HCT116 (cell line): Measurements from ENCODE around the gene EME1. TPM values are rescaled to one million over a fixed set of nuclear protein-coding genes. Genes with fewer than 3 reads are reported as not detected.

Experiments
- ATAC-seq: fragments of 200-7000 bp; cut with Tn5 transposase; 2 replicates; pipeline ENCODE4 v1.9.1; 2020; ENCODE audit warnings: mild to moderate bottlenecking, moderate library complexity
- BruUV-seq: library from RNA; stranded (reverse); fragments of 400-500 nt; replicated peaks from 2 replicates; lab custom pipeline; 2021; lab: Mats Ljungman, UMichigan
- CTCF ChIA-PET: fragments of 300-600 bp; sonication (Branson Sonifier 250); formaldehyde crosslinking; loops from one replicate; lab custom pipeline; 2021; ENCODE audit warnings: antibody characterized with exemption; lab: Charles Lee
- POLR2A ChIA-PET: fragments of 300-600, 350-600 bp; sonication (Branson Sonifier 250); formaldehyde crosslinking; loops from one replicate; lab custom pipeline; 2021; ENCODE audit warnings: antibody characterized with exemption; lab: Charles Lee
- RAD21 ChIA-PET, 2 experiments: fragments of 300-600 bp; sonication (Branson Sonifier 250); formaldehyde crosslinking; loops; one replicate each; lab custom pipeline; 2023; ENCODE audit warnings: low total read pairs in 2 of 2; ENCODE audit not compliant: uncharacterized antibody in 2 of 2, unreplicated experiment in 2 of 2, low non-redundant PET in 1 of 2; lab: Charles Lee
- DNase-seq: peaks from one replicate; pipeline ENCODE4 v3.0.0-alpha.2; 2010; ENCODE audit warnings: low read depth, low spot score
- H2AFZ ChIP-seq: fragments of 200-600 bp; shearing (Covaris generic), sonication (generic); 2 replicates; pipeline ENCODE4 v1.6.1; 2017; ENCODE audit warnings: low read depth, mixed run types, mixed read lengths, antibody characterized with exemption, low read length; ENCODE audit not compliant: poor library complexity, severe bottlenecking
- H3K27ac ChIP-seq: 2 replicates; pipeline ENCODE4 v1.5.1; 2012; ENCODE audit warnings: low read depth, low read length
- H3K27me3 ChIP-seq: fragments of 200-600 bp; sonication (generic); 2 replicates; pipeline ENCODE4 v1.6.1; 2016; ENCODE audit warnings: mixed run types, low read length, mixed read lengths; ENCODE audit not compliant: insufficient read depth
- H3K36me3 ChIP-seq, 2 experiments: fragments of 200-500 bp in 1 of 2; fragments of 200-600 bp in 1 of 2; sonication (Bioruptor generic) in 1 of 2; sonication (generic) in 1 of 2; 2 replicates each; pipeline versions ENCODE4 v1.5.1 to v1.6.1; 2014 to 2016; ENCODE audit warnings: low read length in 2 of 2, inconsistent platforms in 1 of 2, mixed read lengths in 1 of 2, mixed run types in 1 of 2; ENCODE audit not compliant: insufficient read depth in 2 of 2, control insufficient read depth in 1 of 2
- H3K4me1 ChIP-seq, 2 experiments: fragments of 200-600 bp in 1 of 2; sonication (generic) in 1 of 2; 2 replicates each; pipeline versions ENCODE4 v1.5.1 to v1.6.1; 2012 to 2017; ENCODE audit warnings: low read length in 2 of 2, inconsistent platforms in 1 of 2, mild to moderate bottlenecking in 1 of 2, mixed read lengths in 1 of 2, mixed run types in 1 of 2, moderate library complexity in 1 of 2; ENCODE audit not compliant: insufficient read depth in 2 of 2, control insufficient read depth in 1 of 2
- H3K4me2 ChIP-seq: fragments of 200-600 bp; sonication (generic); 2 replicates; pipeline ENCODE4 v1.6.1; 2017; ENCODE audit warnings: mixed run types, low read length, mixed read lengths
- H3K4me3 ChIP-seq, 2 experiments: fragments of 200-600 bp in 1 of 2; sonication (generic) in 1 of 2; replicated peaks in 1 of 2; 2 replicates each; pipeline ENCODE4 v1.5.1; 2011 to 2016; ENCODE audit warnings: low read length in 2 of 2, control low read depth in 1 of 2, low read depth in 1 of 2, mild to moderate bottlenecking in 1 of 2, mixed read lengths in 1 of 2, mixed run types in 1 of 2
- H3K79me2 ChIP-seq: fragments of 200-600 bp; sonication (generic); 2 replicates; pipeline ENCODE4 v1.6.1; 2017; ENCODE audit warnings: mild to moderate bottlenecking, mixed run types, low read length, moderate library complexity, mixed read lengths; ENCODE audit not compliant: insufficient read depth
- H3K9ac ChIP-seq: fragments of 200-600 bp; sonication (generic); 2 replicates; pipeline ENCODE4 v1.6.1; 2016; ENCODE audit warnings: low read length, mixed read lengths
- H3K9me2 ChIP-seq: fragments of 200-600 bp; sonication (generic), shearing (Covaris generic); 2 replicates; pipeline ENCODE4 v1.6.1; 2017; ENCODE audit warnings: mixed run types, mild to moderate bottlenecking, moderate library complexity; ENCODE audit not compliant: insufficient read depth
- H3K9me3 ChIP-seq, 2 experiments: fragments of 200-500 bp in 1 of 2; fragments of 200-600 bp in 1 of 2; sonication (Bioruptor generic) in 1 of 2; sonication (generic) in 1 of 2; 2 replicates each; pipeline ENCODE4 v1.6.1; 2014 to 2017; ENCODE audit warnings: low read length in 2 of 2, mixed read lengths in 2 of 2, inconsistent platforms in 1 of 2, low read depth in 1 of 2, mild to moderate bottlenecking in 1 of 2, mixed run types in 1 of 2, moderate library complexity in 1 of 2; ENCODE audit not compliant: control insufficient read depth in 1 of 2, insufficient read depth in 1 of 2
- H4K20me1 ChIP-seq: fragments of 200-600 bp; sonication (generic), shearing (Covaris generic); 2 replicates; pipeline ENCODE4 v1.6.1; 2017; ENCODE audit warnings: mixed run types, mild to moderate bottlenecking, moderate library complexity; ENCODE audit not compliant: insufficient read depth
- CBX3 ChIP-seq: IDR thresholded peaks from 2 replicates; pipeline ENCODE4 v1.6.1; 2012; ENCODE audit warnings: low read depth
- CTCF ChIP-seq, 3 experiments: fragments of 200-600 bp in 1 of 3; sonication (generic) in 1 of 3; IDR thresholded peaks in 2 of 3; conservative IDR thresholded peaks in 1 of 3; 2 replicates each; pipeline ENCODE4 v1.5.1; 2012 to 2017; ENCODE audit warnings: low read depth in 2 of 3, low read length in 2 of 3, antibody characterized with exemption in 1 of 3, borderline replicate concordance in 1 of 3, control low read depth in 1 of 3, mild to moderate bottlenecking in 1 of 3, mixed read lengths in 1 of 3, mixed run types in 1 of 3, moderate library complexity in 1 of 3; ENCODE audit not compliant: insufficient read depth in 1 of 3
- ELF1 ChIP-seq: IDR thresholded peaks from 2 replicates; pipeline ENCODE4 v1.6.1; 2012; ENCODE audit warnings: low read depth, borderline replicate concordance
- EZH2 ChIP-seq: fragments of 200-600 bp; sonication (generic); IDR thresholded peaks from 2 replicates; pipeline ENCODE4 v1.6.1; 2017; ENCODE audit warnings: antibody characterized with exemption, mixed run types
- EZH2phosphoT487 ChIP-seq: fragments of 200-600 bp; IDR thresholded peaks from 2 replicates; pipeline ENCODE4 v1.6.1; 2018; ENCODE audit warnings: antibody characterized with exemption, borderline replicate concordance
- FOSL1 ChIP-seq: IDR thresholded peaks from 2 replicates; pipeline ENCODE4 v1.6.1; 2012; ENCODE audit warnings: low read depth
- MAX ChIP-seq: IDR thresholded peaks from 2 replicates; pipeline ENCODE4 v1.6.1; 2012
- POLR2AphosphoS5 ChIP-seq: IDR thresholded peaks from 2 replicates; pipeline ENCODE4 v1.6.1; 2011; ENCODE audit warnings: mild to moderate bottlenecking, low read depth, low read length, moderate library complexity
- RAD21 ChIP-seq: IDR thresholded peaks from 2 replicates; pipeline ENCODE4 v1.6.1; 2012; ENCODE audit warnings: low read depth, mild to moderate bottlenecking
- SIN3A ChIP-seq: IDR thresholded peaks from 2 replicates; pipeline ENCODE4 v1.6.1; 2012; ENCODE audit warnings: low read depth
- SP1 ChIP-seq: IDR thresholded peaks from 2 replicates; pipeline ENCODE4 v1.6.1; 2012; ENCODE audit warnings: low read depth
- SRF ChIP-seq: IDR thresholded peaks from 2 replicates; pipeline ENCODE4 v1.6.1; 2012; ENCODE audit warnings: low read depth
- YY1 ChIP-seq: IDR thresholded peaks from 2 replicates; pipeline ENCODE4 v1.6.1; 2011; ENCODE audit warnings: low read length, low read depth, moderate library complexity, mild to moderate bottlenecking; ENCODE audit not compliant: insufficient replicate concordance; ENCODE audit errors: extremely low read depth
- ZBTB33 ChIP-seq: IDR thresholded peaks from 2 replicates; pipeline ENCODE4 v1.6.1; 2011; ENCODE audit warnings: mild to moderate bottlenecking, low read length, moderate library complexity; ENCODE audit not compliant: insufficient replicate concordance; ENCODE audit errors: extremely low read depth
- ZFX ChIP-seq: fragments of 450-650 bp; IDR thresholded peaks from 2 replicates; pipeline ENCODE4 v1.6.1; 2017
- ZNF274 ChIP-seq: fragments of 200-500 bp; sonication (Bioruptor generic); IDR thresholded peaks from 2 replicates; pipeline ENCODE4 v1.6.1; 2014; ENCODE audit warnings: mild to moderate bottlenecking, low read depth, low read length, inconsistent platforms
- intact Hi-C: fragments of 100-400 bp; cut with micrococcal nuclease; formaldehyde crosslinking; loops from 2 replicates; pipeline ENCODE4 v1.10.0; 2022
- total RNA-seq: library from RNA; stranded (reverse); gene quantifications from one replicate; pipeline ENCODE4 v1.2.1, GENCODE V29; 2021; ENCODE audit not compliant: unreplicated experiment

Gene EME1
- total RNA-seq, 1 experiment from 2014 or later: 31.8 TPM

- BruUV-seq: no TSS peak
- intact Hi-C loops: no loop called here
- no peak overlapping the region for H2AFZ ChIP-seq
Observed at GRCh38 chr17:50355701-50356341, 17.2 kb upstream of the EME1 start.

More at GRCh38 chr17:50355701-50356341, 17.2 kb upstream of the EME1 start:
- DNase-seq (no peak), ATAC-seq (no peak)
- Histone ChIP-seq H3K27ac (no peak overlapping the region), H3K9me3 (no peaks in the 10 kb centered on the region), H3K27me3 (no peaks in the 10 kb centered on the region), H3K4me3 (no peak overlapping the region), H4K20me1 (no peaks in the 10 kb centered on the region), H3K36me3 (peaks cover 46 to 59% of the 10 kb centered on the region in 2 experiments; a peak in 3 of 4 replicates), H3K9ac (no peak overlapping the region), H3K4me2 (no peak overlapping the region), H3K4me1 (no peaks in the 10 kb centered on the region), H3K79me2 (peaks cover 10% of the 10 kb centered on the region; the same call in 1 of the 2 replicates), H3K9me2 (no peaks in the 10 kb centered on the region)
- TF ChIP-seq RAD21 (no peak), ELF1 (no peak), EZH2phosphoT487 (no peak), SRF (no peak), ZNF274 (no peak), POLR2AphosphoS5 (no peak), CBX3 (no peak), SP1 (no peak), YY1 (no peak), MAX (no peak), FOSL1 (no peak), ZBTB33 (no peak), CTCF (IDR thresholded peaks at IDR 0.05 in 2 of 3, conservative IDR thresholded peaks at IDR 0.05 in 1 of 3; ENCODE audit: borderline replicate concordance in 1 of 3, insufficient read depth in 1 of 3, low read depth in 2 of 3, low read length in 2 of 3) (no peak), EZH2 (no peak), SIN3A (no peak), ZFX (no peak)
- CTCF ChIA-PET: no interaction called here
- POLR2A ChIA-PET: no interaction called here
- RAD21 ChIA-PET: no interaction called here
